ENCODE data around the gene MRPL2. TPM values are rescaled to one million over a fixed set of nuclear protein-coding genes. Genes with fewer than 3 reads are reported as not detected.

The MRPL2 gene
- total RNA-seq, 1 experiment from 2014 or later: 123 TPM

GRCh38 chr6:43078691-43079090 lies 19.5 kb upstream of the MRPL2 start:
- no peak for TF ChIP-seq ATF3 (IDR thresholded peaks at IDR 0.05)
- TF ChIP-seq, protein P1, sequence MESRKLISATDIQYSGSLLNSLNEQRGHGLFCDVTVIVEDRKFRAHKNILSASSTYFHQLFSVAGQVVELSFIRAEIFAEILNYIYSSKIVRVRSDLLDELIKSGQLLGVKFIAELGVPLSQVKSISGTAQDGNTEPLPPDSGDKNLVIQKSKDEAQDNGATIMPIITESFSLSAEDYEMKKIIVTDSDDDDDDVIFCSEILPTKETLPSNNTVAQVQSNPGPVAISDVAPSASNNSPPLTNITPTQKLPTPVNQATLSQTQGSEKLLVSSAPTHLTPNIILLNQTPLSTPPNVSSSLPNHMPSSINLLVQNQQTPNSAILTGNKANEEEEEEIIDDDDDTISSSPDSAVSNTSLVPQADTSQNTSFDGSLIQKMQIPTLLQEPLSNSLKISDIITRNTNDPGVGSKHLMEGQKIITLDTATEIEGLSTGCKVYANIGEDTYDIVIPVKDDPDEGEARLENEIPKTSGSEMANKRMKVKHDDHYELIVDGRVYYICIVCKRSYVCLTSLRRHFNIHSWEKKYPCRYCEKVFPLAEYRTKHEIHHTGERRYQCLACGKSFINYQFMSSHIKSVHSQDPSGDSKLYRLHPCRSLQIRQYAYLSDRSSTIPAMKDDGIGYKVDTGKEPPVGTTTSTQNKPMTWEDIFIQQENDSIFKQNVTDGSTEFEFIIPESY (IDR thresholded peaks at IDR 0.05; ENCODE audit: extremely low read depth, insufficient replicate concordance, low read length): no peak
- TF ChIP-seq CEBPB (IDR thresholded peaks at IDR 0.05; ENCODE audit: low read depth): no peak
- no peak for TF ChIP-seq SIN3A (IDR thresholded peaks at IDR 0.05; ENCODE audit: low read depth)
- TF ChIP-seq CBX3 (IDR thresholded peaks at IDR 0.05; ENCODE audit: low read depth): no peak
- TF ChIP-seq ZFX (IDR thresholded peaks at IDR 0.05): no peak
- TF ChIP-seq EGR1 (IDR thresholded peaks at IDR 0.05; ENCODE audit: low read depth): no peak
- no peak for TF ChIP-seq SRF (IDR thresholded peaks at IDR 0.05; ENCODE audit: low read depth)
- TF ChIP-seq RAD21 (IDR thresholded peaks at IDR 0.05; ENCODE audit: low read depth): no peak
- TF ChIP-seq TCF7L2 (IDR thresholded peaks at IDR 0.05; ENCODE audit: borderline replicate concordance, extremely low read depth, insufficient read depth, insufficient read length): no peak
- no peak for TF ChIP-seq POLR2A (IDR thresholded peaks at IDR 0.05; ENCODE audit: borderline replicate concordance, extremely low read depth, insufficient read depth, insufficient read length)
- no peak overlapping the region for H2AFZ ChIP-seq (ENCODE audit: low read depth, low read length, poor library complexity, severe bottlenecking)
- H3K27me3 ChIP-seq (ENCODE audit: insufficient read depth, low read length): no peaks in the 10 kb centered on the region
- no peaks in the 10 kb centered on the region for H3K9me2 ChIP-seq (ENCODE audit: insufficient read depth)
- intact Hi-C loops (cut with micrococcal nuclease): loop anchor here (5.0 kb wide), 1 partner anchor 44 kb away; no protein-coding TSS in a partner anchor
- H3K27ac ChIP-seq (ENCODE audit: low read depth, low read length): no peak overlapping the region
- H3K79me2 ChIP-seq (ENCODE audit: insufficient read depth, low read length): peaks cover 70% of the 10 kb centered on the region
- H3K4me3 ChIP-seq (replicated peaks in 1 of 2; ENCODE audit: low read depth in 1 of 2, low read length in 2 of 2): no peak overlapping the region
- no peaks in the 10 kb centered on the region for H3K9me3 ChIP-seq (ENCODE audit: control insufficient read depth in 1 of 2, insufficient read depth in 1 of 2, low read depth in 1 of 2, low read length in 2 of 2)
- peaks cover 21 to 27% of the 10 kb centered on the region in 2 experiments for H3K4me1 ChIP-seq (ENCODE audit: control insufficient read depth in 1 of 2, insufficient read depth in 2 of 2, low read length in 2 of 2)
- peaks cover 0 to 2% of the 10 kb centered on the region in 2 experiments; a peak in 2 of 4 replicates for H3K36me3 ChIP-seq (ENCODE audit: control insufficient read depth in 1 of 2, insufficient read depth in 2 of 2, low read length in 2 of 2)
- POLR2A ChIA-PET: no interaction called here
- no peak for ATAC-seq
- H3K4me2 ChIP-seq (ENCODE audit: low read length): no peak overlapping the region
- CTCF ChIA-PET: no interaction called here
- RAD21 ChIA-PET (ENCODE audit: low non-redundant PET in 1 of 2, low total read pairs in 2 of 2, uncharacterized antibody in 2 of 2, unreplicated experiment in 2 of 2): no interaction called here
- BruUV-seq (replicated peaks): no TSS peak
- no peak for DNase-seq (ENCODE audit: low read depth, low spot score)
- H3K9ac ChIP-seq (ENCODE audit: low read length): no peak overlapping the region
- H4K20me1 ChIP-seq (ENCODE audit: insufficient read depth): no peaks in the 10 kb centered on the region

All from HCT116 (cell line).